GM13977 (cell line): ENCODE data around the gene MINAR1.
A peak's percentile ranks its signal among the peaks of the same experiment; 100 is the strongest.

Source experiments
- DNase-seq: peaks from one replicate; pipeline ENCODE4 v3.0.0; 2012; ENCODE audit warnings: low spot score
- CTCF ChIP-seq: IDR thresholded peaks from 2 replicates; pipeline ENCODE4 v1.5.1; 2012; ENCODE audit warnings: mild to moderate bottlenecking, control low read depth; ENCODE audit not compliant: insufficient read depth; ENCODE audit errors: extremely low read depth, missing control alignments
- in situ Hi-C: fragments of 300-500 bp; cut with MboI; formaldehyde crosslinking; loops from one replicate; pipeline ENCODE4 v1.12.0; 2022; ENCODE audit warnings: low sequenced_read_pairs, low pct_unique_long_range_greater_than_20kb, mixed read lengths, inconsistent platforms; ENCODE audit not compliant: unreplicated experiment

The MINAR1 gene

GRCh38 chr15:79431636-79432344 is at the start of gene MINAR1:
TSS of gene MINAR1 (plus strand) at chr15:79432336. CDS start at chr15:79456148, 23,812 bp downstream.
- peak; percentile 29 for TF ChIP-seq CTCF
- peak; percentile 48 for DNase-seq
- in situ Hi-C loops, result no loop called here

GRCh38 chr15:79394231-79394630 is 37.9 kb upstream of the MINAR1 start:
- in situ Hi-C loops, result no loop called here
- no peak for DNase-seq
- no peak for TF ChIP-seq CTCF

GRCh38 chr15:79396850-79397249 is 35.3 kb upstream of the MINAR1 start:
- in situ Hi-C loops, result no loop called here
- no peak for TF ChIP-seq CTCF
- DNase-seq, result no peak

GRCh38 chr15:79397269-79397910 is 34.7 kb upstream of the MINAR1 start:
- no peak for DNase-seq
- in situ Hi-C loops, result no loop called here
- no peak for TF ChIP-seq CTCF

- DNase-seq, result no peak
- TF ChIP-seq CTCF, result no peak
- in situ Hi-C loops, result no loop called here
Measured at GRCh38 chr15:79399606-79400005, 32.5 kb upstream of the MINAR1 start.

- in situ Hi-C loops, result no loop called here
- no peak for TF ChIP-seq CTCF
- DNase-seq, result no peak
Measured at GRCh38 chr15:79400650-79401049, 31.5 kb upstream of the MINAR1 start.

- DNase-seq, result no peak
- TF ChIP-seq CTCF, result no peak
- in situ Hi-C loops, result no loop called here
Measured at GRCh38 chr15:79401301-79401700, 30.8 kb upstream of the MINAR1 start.
